ENCODE measurements around the gene ABL1. TPM values are rescaled to one million over a fixed set of nuclear protein-coding genes. Genes with fewer than 3 reads are reported as not detected.
A peak's percentile ranks its signal among the peaks of the same experiment; 100 is the strongest.

ABL1 gene
- total RNA-seq, 2 donors from 2014 or later: 28.1 to 45.2 TPM

DNA sequence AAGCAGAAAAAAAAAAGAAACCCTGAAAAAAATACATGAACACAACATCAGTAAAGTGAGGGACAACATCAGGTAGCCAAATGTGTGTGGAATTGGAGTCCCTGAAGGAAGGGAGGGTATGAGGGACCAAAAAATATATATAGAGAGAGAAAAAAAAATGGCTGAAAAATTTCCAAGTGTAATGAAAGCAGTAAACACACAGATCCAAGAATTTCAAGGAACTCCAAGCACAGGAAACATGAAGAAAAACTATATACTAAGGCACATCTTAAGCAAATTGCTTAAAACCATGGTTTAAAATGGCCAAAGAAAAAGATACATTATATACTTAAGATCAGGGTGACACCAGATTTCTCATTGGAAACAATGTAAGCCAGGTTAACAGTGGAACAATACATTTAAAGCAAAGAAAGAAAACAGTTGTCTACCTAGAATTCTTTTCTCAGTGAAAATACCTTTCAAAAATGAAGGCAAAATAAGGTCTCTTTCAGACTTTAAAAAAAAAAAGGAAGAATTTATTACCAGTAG lies 24.4 kb upstream of the ABL1 start:
- Mint-ChIP-seq H3K4me1 (ENCODE audit: low read depth in 2 of 2) (peaks cover 8 to 15% of the 10 kb centered on the region in 2 donors), H3K27me3 (no peaks in the 10 kb centered on the region), H3K4me3 (no peak overlapping the region), H3K27ac (no peak overlapping the region), H3K36me3 (no peaks in the 10 kb centered on the region), H3K9me3 (no peaks in the 10 kb centered on the region)
- no peak for DNase-seq (ENCODE audit: low spot score)
- no peak for ATAC-seq

DNA sequence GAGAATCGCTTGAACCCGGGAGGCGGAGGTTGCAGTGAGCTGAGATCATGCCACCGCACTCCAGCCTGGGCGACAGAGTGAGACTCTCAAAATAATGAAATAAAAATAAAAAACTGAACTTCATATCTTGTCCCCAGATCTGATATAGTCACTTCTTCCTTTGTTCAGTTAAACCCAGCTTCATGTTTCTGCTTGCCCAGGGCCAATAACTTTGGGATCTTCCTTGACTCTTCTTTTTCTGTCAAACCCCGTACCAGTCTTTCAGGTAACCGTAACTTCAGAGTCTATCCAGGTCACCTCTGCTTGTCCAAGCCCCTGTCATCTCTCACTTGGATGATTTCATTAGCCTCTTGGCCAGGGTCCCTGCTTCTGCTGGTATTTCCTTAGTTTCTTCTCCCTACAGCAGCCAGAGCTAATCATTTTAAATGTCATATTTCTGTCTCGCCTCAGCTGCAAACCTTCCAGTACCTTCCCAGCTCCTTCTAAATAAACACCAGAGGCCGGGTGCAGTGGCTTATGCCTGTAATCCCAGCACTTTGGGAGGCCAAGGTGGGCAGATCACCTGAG lies 19.7 kb upstream of the ABL1 start:
- Mint-ChIP-seq H3K36me3 (peaks cover 8% of the 10 kb centered on the region), H3K9me3 (no peaks in the 10 kb centered on the region)

DNA sequence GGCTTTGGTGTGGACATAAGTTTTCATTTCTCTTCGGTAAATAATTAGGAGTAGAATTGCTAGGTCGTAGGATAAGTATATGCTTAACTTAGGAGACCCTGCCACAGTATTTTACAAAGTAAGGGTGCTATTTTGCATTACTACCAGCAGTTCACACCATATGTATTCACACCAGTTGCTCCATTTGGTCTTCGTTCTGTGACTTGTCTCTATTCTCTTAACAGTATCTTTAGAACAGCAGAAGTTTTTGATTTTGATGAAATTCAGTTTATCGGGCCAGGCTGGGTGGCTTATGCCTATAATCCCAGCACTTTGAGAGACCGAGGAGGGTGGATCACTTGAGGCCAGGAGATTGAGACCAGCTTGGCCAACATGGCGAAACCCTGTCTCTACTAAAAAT lies 17.1 kb upstream of the ABL1 start:
- no peak overlapping the region for H3K4me3 Mint-ChIP-seq
- no peak for DNase-seq (ENCODE audit: low spot score)
- H3K36me3 Mint-ChIP-seq: peaks cover 8% of the 10 kb centered on the region
- H3K9me3 Mint-ChIP-seq: no peaks in the 10 kb centered on the region
- peaks cover 8 to 9% of the 10 kb centered on the region in 2 donors for H3K4me1 Mint-ChIP-seq (ENCODE audit: low read depth in 2 of 2)
- no peak overlapping the region for H3K27ac Mint-ChIP-seq
- H3K27me3 Mint-ChIP-seq: no peaks in the 10 kb centered on the region
- ATAC-seq: no peak

More for the DNA sequence above, 19.7 kb upstream of the ABL1 start:
- no peak for ATAC-seq
- Mint-ChIP-seq H3K4me1 (ENCODE audit: low read depth in 2 of 2) (peaks cover 3 to 6% of the 10 kb centered on the region in 2 donors), H3K27me3 (no peaks in the 10 kb centered on the region), H3K27ac (no peak overlapping the region), H3K4me3 (no peak overlapping the region)
- no peak for DNase-seq (ENCODE audit: low spot score)

DNA sequence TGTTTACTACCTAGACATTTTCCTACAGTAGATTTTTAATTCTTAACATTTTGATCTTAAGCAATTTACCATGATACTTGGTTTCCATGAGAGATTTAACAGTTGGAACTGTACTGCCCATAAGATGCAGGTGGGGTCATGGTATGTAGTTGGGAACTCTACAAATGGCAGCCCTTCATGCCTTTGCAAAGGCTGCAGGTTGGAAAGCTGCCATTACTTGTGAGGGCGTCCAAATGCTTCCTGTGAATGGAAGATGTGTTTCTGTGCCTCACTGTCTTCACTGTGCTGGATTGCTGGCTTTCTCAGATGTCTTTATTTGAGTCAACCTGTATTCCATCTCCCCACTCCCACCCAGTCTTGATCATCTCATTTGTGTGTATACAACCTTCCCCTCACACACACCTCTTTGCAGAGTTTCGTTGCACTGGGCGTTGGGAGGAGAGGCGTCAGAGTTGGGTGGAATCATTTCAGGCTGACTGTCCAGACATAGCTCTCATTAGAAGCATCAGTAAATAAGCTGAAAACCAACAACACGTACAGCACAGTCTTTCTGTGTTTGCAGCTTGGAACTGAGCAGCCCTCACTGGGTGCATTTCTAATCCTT lies 14.8 kb upstream of the ABL1 start:
- no peaks in the 10 kb centered on the region for H3K9me3 Mint-ChIP-seq
- no peak overlapping the region for H3K4me3 Mint-ChIP-seq
- no peak overlapping the region for H3K27ac Mint-ChIP-seq
- peaks cover 8% of the 10 kb centered on the region for H3K36me3 Mint-ChIP-seq
- DNase-seq (ENCODE audit: low spot score) (no peak), ATAC-seq (no peak)
- no peaks in the 10 kb centered on the region for H3K27me3 Mint-ChIP-seq
- peaks cover 11 to 14% of the 10 kb centered on the region in 2 donors for H3K4me1 Mint-ChIP-seq (ENCODE audit: low read depth in 2 of 2)

DNA sequence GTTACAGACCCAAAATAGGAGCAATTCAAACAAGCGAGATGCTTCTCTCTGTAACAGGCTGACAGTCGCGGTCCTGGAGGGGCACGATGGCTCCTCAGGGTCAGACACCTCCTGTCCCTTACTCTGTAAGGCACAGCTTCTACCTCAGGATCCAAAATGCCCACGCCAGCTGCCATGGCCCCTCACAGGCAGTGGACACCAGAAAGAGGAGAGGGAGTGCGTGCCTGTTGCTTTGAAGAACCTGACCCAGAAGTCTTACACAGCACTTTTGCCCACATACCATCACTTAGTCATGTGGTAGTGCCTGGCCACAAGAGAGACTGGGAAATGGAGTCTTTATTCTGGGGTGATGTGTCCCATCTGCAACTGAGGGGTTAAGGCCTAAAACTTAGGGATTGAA lies 11.6 kb upstream of the ABL1 start:
- H3K36me3 Mint-ChIP-seq: peaks cover 2% of the 10 kb centered on the region
- no peaks in the 10 kb centered on the region for H3K27me3 Mint-ChIP-seq
- no peak overlapping the region for H3K27ac Mint-ChIP-seq
- no peaks in the 10 kb centered on the region for H3K9me3 Mint-ChIP-seq
- no peak overlapping the region for H3K4me3 Mint-ChIP-seq
- no peak for ATAC-seq
- H3K4me1 Mint-ChIP-seq (ENCODE audit: low read depth in 2 of 2): peaks cover 11 to 16% of the 10 kb centered on the region in 2 donors
- DNase-seq (ENCODE audit: low spot score): no peak

DNA sequence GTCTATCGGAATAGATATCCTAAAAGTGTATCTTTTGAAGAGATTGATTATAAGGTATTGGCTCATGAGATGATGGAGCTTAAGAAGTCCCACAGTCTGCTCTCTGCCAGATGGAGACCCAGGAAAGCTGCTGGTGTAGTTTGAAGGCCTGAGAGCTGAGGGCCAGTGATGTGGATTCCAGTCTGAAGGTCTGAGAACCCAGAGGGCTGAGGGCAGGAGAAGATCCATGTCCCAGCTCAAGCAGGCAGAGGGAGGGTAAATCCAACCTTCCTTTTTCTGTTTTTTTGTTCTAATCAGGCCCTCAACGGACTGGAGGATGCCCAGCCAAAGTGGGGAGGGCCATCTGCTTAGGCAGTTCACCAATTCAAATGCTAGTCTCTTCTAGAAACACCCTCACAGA lies 11.0 kb upstream of the ABL1 start:
- no peak overlapping the region for H3K27ac Mint-ChIP-seq
- ATAC-seq (no peak), DNase-seq (ENCODE audit: low spot score) (no peak)
- no peak overlapping the region for H3K4me3 Mint-ChIP-seq
- H3K9me3 Mint-ChIP-seq: no peaks in the 10 kb centered on the region
- peaks cover 8% of the 10 kb centered on the region for H3K36me3 Mint-ChIP-seq
- H3K4me1 Mint-ChIP-seq (ENCODE audit: low read depth in 2 of 2): peaks cover 11 to 16% of the 10 kb centered on the region in 2 donors
- no peaks in the 10 kb centered on the region for H3K27me3 Mint-ChIP-seq

DNA sequence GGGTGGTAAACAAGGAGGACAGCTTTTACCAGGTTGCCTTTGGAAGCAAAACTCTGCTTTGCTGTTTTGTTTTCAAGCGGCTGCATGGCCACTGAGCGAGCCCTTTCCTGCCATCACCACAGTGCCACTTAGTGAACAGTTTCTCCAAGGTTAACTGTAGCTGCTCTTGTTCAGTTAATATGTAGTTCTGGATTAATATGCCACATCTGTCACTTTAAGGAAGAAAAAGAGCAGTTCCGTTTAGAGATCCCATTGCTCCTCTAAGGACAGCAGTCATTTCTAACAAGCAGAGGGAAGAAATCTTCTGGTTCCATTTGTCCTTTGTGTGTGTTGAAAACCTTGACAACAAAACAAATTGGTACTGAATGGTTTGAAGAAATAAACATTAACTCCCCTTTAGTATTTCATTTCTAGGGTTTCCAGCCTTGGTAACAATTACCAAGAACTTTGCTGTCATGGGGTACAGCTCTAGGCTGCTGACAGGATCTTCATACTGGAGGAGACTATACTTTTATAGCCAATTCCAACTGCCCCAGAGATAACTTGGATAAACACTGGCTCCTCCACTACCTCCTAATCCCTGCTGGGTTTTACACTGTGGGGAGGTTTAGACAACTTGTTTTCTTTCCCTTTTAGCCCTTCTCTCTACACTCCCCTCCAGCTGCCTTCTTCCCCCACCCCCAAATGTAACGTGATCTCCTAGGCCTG lies 10.3 kb upstream of the ABL1 start:
- Mint-ChIP-seq H3K4me1 (ENCODE audit: low read depth in 2 of 2) (peaks cover 10 to 16% of the 10 kb centered on the region in 2 donors), H3K27ac (no peak overlapping the region), H3K36me3 (peaks cover 9% of the 10 kb centered on the region), H3K9me3 (no peaks in the 10 kb centered on the region), H3K4me3 (no peak overlapping the region), H3K27me3 (no peaks in the 10 kb centered on the region)
- DNase-seq (ENCODE audit: low spot score) (no peak), ATAC-seq (no peak)

DNA sequence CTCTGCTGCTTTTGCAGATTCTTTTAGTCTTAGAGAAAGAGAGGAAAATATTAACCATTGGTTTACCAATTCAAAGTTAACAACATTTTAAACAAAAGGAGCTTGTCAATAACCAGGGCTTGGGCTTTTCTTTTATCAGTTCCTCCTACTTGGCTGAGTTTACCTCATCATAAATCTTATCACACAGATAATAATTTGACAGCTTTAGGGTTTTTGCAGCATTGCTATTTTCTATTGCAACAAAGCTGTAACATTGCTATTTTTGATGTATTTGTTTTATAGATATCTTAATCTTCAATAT lies 9.8 kb upstream of the ABL1 start:
- Mint-ChIP-seq H3K9me3 (no peaks in the 10 kb centered on the region), H3K36me3 (peaks cover 9% of the 10 kb centered on the region), H3K27ac (no peak overlapping the region), H3K4me3 (no peak overlapping the region), H3K27me3 (no peaks in the 10 kb centered on the region), H3K4me1 (ENCODE audit: low read depth in 2 of 2) (peaks cover 8 to 16% of the 10 kb centered on the region in 2 donors)
- ATAC-seq (no peak), DNase-seq (ENCODE audit: low spot score) (no peak)

DNA sequence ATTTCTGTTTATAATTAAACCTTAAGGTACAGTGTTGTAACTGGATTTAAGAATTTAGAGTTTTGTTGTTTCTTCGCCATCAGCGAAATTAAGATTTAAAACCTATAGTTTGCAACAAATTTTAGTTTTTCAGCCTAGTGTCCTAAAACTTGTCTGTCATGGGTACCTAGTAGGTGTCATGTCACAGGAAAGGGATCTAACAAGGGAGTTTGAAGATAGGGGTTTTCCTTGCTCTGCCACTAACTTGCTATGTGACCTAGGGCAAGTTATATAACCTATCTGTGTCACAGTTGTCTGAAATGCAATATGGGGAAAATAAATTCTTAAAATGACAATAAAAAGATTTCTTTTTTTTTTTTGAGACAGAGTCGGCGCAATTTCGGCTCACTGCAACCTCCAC lies 9.2 kb upstream of the ABL1 start:
- Mint-ChIP-seq H3K4me3 (no peak overlapping the region), H3K27ac (no peak overlapping the region), H3K36me3 (peaks cover 9% of the 10 kb centered on the region), H3K27me3 (no peaks in the 10 kb centered on the region), H3K4me1 (ENCODE audit: low read depth in 2 of 2) (peaks cover 8 to 16% of the 10 kb centered on the region in 2 donors), H3K9me3 (no peaks in the 10 kb centered on the region)
- DNase-seq (ENCODE audit: low spot score) (no peak), ATAC-seq (no peak)

DNA sequence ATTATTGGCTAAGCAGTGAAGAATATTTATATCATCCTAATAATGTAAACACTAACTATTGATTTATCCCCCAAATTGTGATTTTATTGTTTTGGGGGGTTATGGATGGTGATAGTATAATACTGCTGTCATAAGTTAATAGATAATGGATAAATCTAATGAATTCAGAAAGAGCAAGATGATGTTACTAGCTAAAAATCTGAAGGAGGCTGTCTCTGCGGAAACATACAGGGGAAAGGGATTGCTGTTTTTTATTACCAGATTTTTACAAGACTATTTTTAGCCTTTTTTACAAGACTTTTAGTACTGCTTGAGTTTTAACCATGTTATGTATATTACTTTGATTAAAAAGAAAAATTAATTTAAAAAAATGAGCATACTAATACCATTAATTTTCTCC lies 5.3 kb upstream of the ABL1 start:
- ATAC-seq (no peak), DNase-seq (ENCODE audit: low spot score) (no peak)
- peaks cover 0 to 3% of the 10 kb centered on the region in 2 donors for H3K27me3 Mint-ChIP-seq
- no peak overlapping the region for H3K27ac Mint-ChIP-seq
- peaks cover 9% of the 10 kb centered on the region for H3K36me3 Mint-ChIP-seq
- no peak overlapping the region for H3K4me3 Mint-ChIP-seq
- H3K9me3 Mint-ChIP-seq: no peaks in the 10 kb centered on the region
- H3K4me1 Mint-ChIP-seq (ENCODE audit: low read depth in 2 of 2): peaks cover 12 to 22% of the 10 kb centered on the region in 2 donors

DNA sequence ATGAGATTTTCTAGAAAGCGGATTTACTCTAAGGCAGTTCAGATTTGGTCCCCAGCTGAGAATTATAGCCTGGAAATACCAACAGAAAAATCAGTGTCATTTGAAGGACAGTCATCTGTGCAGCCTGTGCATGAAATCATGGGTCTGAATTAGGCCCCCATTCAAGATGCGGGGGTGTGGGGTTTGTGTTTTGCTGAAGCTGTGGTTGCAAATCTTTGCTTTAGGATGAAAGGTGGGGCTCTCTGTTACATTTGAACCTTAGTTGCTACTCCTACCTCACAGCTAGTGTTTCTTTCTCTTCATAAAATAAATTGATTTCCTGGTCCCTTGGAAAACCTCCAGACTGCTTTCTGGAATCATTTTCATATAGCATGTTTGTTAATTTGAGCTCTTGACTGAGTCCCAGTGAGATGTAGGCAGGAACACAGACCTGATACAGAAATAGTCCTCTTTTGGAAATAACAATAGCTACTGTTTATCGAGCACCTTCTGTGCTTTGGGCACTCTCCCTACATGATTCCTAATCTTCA lies 4.8 kb upstream of the ABL1 start:
- ATAC-seq (no peak), DNase-seq (ENCODE audit: low spot score) (no peak)
- H3K27me3 Mint-ChIP-seq: peaks cover 0 to 3% of the 10 kb centered on the region in 2 donors
- no peaks in the 10 kb centered on the region for H3K9me3 Mint-ChIP-seq
- H3K27ac Mint-ChIP-seq: no peak overlapping the region
- H3K4me3 Mint-ChIP-seq: no peak overlapping the region
- peaks cover 13 to 19% of the 10 kb centered on the region in 2 donors for H3K4me1 Mint-ChIP-seq (ENCODE audit: low read depth in 2 of 2)
- peaks cover 9% of the 10 kb centered on the region for H3K36me3 Mint-ChIP-seq

DNA sequence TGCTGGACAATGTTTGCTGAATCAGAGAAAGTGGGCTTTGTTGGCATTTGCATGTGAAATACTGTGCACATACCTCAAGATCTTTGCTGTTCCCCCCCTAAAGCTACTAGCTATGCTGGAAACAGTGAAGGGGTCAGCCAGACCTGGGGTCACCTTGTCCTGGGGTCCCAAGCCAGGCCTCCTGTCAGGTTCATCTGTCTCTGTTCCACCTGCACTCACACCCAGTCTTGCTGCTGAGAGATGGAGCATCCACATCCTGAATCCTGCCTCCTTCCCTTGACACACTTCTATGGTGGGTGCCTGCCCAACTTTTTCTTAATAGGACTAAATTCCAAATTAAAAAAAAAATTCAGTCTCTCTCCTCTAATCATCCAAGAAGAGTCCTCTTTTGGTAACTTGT lies 4.0 kb upstream of the ABL1 start:
- Mint-ChIP-seq H3K36me3 (peaks cover 9% of the 10 kb centered on the region), H3K27ac (no peak overlapping the region), H3K4me3 (no peak overlapping the region), H3K27me3 (peaks cover 0 to 3% of the 10 kb centered on the region in 2 donors), H3K9me3 (no peaks in the 10 kb centered on the region), H3K4me1 (ENCODE audit: low read depth in 2 of 2) (peaks cover 20 to 26% of the 10 kb centered on the region in 2 donors)
- DNase-seq (ENCODE audit: low spot score) (no peak), ATAC-seq (no peak)

DNA sequence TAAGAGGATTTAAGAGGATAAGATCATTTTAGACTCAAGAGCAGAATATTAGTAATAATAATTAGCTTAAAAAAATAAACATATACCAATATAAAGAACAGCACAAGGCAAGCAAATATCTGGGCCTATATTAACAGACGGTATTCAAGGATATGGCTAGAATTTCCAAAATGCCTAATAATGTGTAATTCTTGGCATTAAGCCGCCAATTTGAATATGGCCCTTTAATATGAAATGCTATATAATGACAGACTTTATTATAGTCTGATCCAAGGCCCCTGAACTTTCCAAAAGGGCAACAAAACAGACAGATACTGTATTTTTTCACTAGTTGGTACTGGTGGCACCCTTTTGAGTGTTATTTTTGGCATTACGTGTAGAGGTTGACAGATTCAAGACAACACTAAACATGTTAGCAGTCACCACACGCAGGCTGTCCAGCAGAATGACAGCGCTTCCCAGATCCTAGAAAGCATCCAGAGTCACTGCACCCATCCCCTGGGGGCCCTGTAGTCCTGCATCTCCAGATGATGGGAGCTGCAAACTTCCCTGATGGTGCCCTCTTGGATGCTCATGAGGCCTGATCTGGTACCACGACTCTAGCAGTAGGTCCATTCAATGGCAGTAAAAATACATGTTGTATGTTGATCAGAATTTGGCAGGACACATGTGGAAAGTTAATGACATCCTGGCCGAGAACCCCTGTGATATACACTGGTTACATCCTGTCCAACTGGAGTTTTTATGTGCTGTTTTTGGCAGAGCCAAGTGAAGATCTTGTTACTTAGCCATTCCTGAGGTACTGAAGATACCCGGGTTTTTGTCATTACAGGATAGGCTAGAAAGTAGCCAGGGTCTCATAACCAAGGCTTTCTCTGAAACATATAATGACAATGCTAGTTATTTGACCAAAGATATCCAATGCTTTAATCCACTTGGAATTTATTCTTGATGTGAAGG lies 1.7 kb upstream of the ABL1 start:
- peaks cover 25 to 37% of the 10 kb centered on the region in 2 donors for H3K4me1 Mint-ChIP-seq (ENCODE audit: low read depth in 2 of 2)
- H3K4me3 Mint-ChIP-seq: peak overlapping the region; percentile 91

More for the DNA sequence above, 1.7 kb upstream of the ABL1 start:
- Mint-ChIP-seq H3K27me3 (peaks cover 0 to 3% of the 10 kb centered on the region in 2 donors), H3K9me3 (no peaks in the 10 kb centered on the region), H3K36me3 (peaks cover 8% of the 10 kb centered on the region), H3K27ac (no peak overlapping the region)
- DNase-seq (ENCODE audit: low spot score) (no peak), ATAC-seq (no peak)

All from natural killer cell treated with Interleukin-12 subunit alpha and Interleukin-12 subunit beta and Interleukin-15 and Interleukin-18, amount 100 ng/mL, for 72 hours (primary cell).